GM19025 (cell line): ENCODE measurements around the gene AFF3.

ENCODE experiments used
- ATAC-seq: cut with Tn5 transposase; IDR thresholded peaks from one replicate; pipeline ENCODE4 v1.9.1; 2021; ENCODE audit warnings: mild to moderate bottlenecking, low read depth, moderate library complexity; ENCODE audit not compliant: unreplicated experiment

Gene AFF3

GRCh38 chr2:100017633-100018032, 124.8 kb downstream of the AFF3 start:
- no peak for ATAC-seq

DNA sequence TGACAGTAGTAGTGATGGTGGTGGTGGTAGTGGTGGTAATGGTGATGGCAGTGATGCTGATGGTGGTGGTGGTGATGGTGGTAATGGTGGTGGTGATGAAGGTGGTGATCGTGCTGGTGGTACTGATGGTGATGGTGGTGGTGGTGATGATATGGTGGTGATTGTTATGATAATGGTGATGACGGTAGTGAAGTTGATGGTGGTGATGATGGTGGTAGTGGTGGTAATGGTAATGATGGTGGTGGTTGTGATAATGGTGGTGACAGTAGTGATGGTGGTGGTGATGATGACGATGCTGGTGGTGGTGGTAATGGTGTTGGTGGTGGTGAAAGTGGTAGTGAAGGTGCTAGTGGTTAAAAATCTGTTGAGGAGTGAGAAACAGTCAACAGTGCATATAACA, 125.6 kb downstream of the AFF3 start:
- ATAC-seq = no peak

DNA sequence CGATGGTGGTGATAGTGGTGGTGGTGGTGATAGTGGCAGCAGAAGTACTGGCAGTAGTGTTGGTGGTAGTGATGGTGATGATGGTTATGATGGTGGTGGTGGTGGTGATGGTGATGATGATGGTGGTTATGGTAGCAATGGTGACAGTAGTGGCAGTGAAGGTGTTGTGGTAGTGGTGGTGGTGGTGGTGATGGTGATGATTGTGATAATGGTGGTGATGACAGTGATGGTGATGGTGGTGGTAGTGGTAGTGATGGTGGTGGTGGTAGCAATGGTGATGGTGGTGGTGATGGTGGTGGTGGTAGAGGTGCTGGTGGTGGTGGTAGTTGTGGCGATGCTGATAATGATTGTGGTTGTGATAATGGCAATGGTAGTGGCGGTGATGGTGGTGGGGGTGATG, 126.5 kb downstream of the AFF3 start:
- ATAC-seq = no peak

GRCh38 chr2:100013892-100014677, 128.3 kb downstream of the AFF3 start:
- no peak for ATAC-seq

DNA sequence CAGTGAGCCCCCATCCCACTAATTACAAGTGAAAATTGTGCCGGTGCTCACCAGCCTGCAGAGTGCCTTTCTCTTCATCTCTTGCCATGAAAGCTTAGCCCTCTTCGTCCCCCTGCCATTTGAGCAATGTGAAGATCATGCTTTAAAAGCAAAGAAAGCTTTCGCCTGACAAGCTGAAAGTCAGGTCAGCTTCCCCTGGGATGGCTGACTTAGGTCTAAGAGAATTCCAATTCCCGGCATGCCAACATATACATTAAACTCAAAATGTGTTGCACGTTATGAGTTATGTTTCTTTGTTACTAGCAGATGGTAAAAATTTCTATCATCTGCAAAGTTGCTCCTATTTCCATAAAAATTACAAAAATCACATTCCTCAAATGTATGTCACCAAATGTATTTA, 129.8 kb downstream of the AFF3 start:
- no peak for ATAC-seq

- no peak for ATAC-seq
These were observed 131.1 kb downstream of the AFF3 start for GRCh38 chr2:100011272-100011731.

DNA sequence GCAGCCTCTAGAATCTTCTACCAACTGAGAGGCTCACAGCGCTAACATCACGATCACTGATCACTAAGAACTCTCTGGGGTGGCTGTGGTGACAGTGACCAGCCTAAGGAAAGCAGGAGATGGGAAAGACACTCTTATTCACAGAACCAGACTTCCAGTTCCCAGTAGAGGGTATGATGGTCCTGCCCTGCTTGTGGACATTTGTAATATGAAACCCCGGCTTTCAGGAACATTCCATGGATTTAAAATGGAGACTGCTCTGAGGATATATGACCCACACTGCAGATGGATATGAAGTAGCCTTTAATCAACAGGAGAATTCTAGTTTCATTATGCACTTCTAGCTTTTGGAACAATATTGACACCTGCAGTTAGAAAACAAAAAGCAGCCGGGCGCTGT, 131.8 kb downstream of the AFF3 start:
- ATAC-seq = no peak

DNA sequence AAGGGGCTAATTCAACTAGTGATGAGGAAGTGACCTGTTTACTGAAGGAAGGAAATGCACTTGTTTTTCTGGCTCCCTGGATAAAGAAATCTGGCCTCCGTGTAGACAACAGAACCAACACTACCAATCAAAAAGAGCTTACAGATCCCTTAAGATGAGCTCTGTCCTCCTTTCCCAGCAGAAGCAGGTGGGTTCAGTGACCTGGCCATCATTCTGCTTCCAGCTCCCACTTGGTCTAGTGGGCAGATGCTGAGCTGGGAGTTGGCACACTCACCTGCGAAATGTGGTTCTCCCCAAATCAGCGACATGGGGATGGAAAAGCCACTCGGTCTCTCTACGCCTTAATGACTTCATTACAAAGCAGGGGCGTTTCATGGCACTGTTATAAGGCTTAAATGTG, 132.6 kb downstream of the AFF3 start:
- no peak for ATAC-seq

- ATAC-seq = no peak
These were observed 133.4 kb downstream of the AFF3 start for GRCh38 chr2:100008956-100009355.

DNA sequence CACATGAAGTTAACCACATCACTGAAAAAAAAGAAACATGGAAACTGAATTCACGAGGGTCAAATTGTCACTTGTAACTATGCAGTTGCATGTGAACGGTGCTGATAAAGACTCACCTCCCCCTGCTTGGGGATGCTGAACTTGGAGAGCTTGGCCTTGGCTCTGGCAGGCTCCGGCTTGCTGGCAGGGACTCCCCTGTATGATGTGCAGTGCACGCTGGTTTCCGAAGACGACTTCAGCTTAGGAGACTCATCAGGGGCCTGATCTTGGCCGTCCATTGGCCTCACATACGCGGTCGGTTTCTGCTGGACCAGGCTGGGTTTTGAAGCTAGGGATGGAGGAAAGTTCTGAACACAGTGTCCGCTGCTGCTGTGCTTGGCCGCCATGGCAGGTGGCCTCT, 135.9 kb downstream of the AFF3 start:
- ATAC-seq = no peak

DNA sequence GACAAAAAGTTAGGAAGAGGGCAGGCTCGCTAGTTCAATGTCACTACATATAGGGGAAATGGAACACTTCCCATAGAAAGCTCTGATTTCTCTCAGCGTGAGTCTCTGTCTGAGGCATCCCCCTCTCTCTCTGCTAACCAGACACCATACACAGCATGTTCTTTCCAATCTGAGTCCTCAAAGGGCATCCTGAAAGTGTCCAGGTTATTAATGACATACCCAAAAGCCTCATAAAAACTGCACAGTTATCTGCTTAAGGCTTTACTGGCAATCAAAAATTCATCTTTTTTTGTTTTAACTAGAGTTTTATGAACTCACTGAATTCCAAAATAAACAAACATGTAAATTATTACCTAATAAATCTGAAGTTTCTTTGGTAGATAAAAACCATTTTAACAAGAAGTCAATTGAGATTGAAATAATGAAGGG, 137.4 kb downstream of the AFF3 start:
- no peak for ATAC-seq

DNA sequence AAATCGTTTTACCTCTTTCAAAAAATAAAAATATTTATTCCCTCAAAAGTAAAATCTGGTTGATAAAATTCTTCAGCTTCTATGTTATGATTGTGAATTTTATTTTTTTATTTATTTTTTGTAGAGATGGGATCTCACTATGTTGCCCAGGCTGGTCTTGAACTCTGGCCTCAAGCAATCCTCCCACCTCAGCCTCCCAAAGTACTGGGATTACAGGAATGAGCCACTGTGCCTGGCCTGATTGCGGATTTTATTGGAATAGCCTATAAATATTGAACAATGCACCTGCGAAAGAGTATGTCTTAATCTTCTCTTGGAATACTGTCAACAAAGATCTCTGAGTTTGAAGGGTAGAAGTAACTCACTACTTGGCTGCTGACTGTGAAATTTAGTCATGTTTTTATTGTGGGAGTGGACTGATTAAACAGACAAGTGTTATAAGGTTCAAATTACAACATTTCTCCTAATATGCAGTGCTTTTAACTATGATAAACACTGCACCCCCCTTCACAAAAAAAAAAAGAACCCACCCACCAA, 138.0 kb downstream of the AFF3 start:
- no peak for ATAC-seq

DNA sequence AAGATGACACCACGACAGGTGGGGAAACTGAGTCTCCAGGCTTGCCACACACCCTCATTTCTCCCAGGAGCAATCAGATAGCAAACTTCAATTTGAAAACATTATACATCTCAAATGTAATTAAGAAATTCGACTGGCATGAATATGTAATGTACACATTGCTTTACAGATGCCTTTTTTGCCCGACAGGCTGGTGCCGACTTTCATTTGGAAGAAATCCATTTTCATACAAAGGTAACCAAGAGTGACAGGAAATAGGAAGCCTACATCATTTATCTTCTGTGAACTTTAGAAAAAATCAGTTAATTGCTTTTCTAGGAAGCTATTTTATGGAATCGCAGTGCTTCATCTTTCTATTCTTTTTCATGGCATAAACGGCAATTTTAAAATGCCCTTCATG, 140.3 kb downstream of the AFF3 start:
- ATAC-seq = no peak

DNA sequence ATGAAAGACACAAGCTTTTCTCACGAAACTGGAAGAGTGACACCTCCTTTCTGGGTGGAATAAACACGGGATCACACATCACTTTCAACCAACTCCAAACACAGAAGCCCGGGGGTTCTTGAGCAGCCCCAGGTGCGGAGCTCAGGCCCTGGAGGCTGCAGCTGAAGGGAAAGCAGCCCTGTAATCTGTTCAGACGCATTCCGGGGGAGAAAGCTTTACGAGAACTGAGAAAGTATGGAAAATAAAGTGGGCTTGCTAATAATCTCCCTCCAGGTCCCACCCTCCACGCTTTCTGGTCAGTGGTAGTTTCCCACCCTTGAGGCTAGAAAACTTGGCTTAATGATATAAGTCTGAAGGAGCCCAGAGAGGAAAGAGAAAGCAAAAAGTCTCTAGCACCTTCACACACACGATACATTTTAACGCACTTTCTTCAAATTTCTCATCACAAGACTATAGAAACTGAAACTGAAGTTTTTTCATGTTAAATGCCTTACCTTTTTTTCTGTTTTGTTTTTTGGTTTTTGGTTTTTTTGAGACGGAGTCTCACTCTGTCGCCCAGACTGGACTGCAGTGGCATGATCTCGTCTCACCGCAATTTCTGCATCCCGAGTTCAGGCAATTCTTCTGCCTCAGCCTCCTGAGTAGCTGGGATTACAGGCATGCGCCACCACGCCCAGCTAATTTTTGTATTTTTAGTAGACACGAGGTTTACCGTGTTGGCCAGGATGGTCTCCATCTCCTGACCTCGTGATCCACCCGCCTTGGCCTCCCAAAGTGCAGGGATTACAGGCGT, 141.3 kb downstream of the AFF3 start:
- no peak for ATAC-seq

- ATAC-seq = no peak
These were observed 143.6 kb downstream of the AFF3 start for GRCh38 chr2:99998651-99999320.

DNA sequence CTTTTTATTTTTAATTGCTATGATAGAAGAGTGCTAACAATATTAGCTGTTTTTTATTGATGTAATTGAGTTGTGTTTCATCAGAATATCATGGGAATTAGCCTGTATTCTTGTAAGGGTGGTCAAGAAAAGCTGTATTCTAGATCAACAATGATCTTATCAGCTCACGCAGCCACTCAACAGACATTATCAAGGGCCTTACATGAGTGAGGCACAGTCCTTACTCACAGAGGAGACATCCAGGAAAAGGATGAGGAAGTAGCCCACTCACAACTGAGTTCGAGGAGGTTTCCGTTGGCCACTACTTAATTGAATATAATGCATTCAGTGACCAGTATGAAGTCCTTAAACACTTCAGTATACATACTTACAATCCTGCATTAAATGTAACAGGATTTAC, 152.5 kb downstream of the AFF3 start:
- no peak for ATAC-seq

GRCh38 chr2:99988599-99988998, 153.8 kb downstream of the AFF3 start:
- no peak for ATAC-seq

DNA sequence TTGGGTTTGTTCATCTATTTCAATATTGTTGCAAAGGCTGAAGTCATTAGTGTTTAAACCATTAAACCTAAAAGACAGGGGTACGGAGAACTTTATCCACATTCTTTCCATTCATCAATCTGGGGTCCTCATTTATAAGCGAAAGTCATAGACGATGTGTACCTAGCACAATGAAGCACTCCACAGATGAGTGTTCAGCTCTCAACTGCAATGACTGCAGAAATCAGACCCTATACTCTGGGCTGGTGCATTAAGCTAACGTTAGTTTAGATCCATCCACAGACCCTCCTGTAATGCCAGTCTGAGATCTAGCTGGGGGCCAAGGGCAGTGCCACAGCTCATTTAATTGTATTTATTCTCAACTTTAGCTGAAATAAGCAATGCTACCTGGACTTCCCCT, 155.2 kb downstream of the AFF3 start:
- ATAC-seq = no peak

- no peak for ATAC-seq
These were observed 157.4 kb downstream of the AFF3 start for GRCh38 chr2:99984799-99985515.

DNA sequence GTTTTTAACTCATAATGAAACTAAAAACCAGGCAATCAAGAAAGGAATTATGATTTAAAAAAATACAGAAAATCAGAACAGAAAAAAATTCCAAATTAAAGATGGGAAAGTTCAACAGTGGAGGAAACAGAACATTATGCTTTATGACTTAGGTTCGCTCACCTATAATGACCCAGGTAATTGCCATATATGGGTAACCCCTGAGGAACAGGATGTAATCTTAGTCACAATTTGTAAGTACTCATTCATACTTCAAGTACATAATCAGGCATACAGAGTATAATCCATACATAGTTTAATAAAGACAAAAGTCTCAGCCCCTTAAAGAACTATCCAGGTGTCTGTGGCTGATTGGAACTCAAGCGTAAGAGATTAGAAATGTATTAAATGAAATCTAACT, 159.6 kb downstream of the AFF3 start:
- ATAC-seq = no peak
